T47D (cell line): ENCODE data around the gene TPM4.

Source experiments
- DNase-seq, 2 experiments: peaks; one replicate each; pipeline versions ENCODE4 v3.0.0 to v3.0.0-alpha.2; 2011 to 2012; ENCODE audit warnings: low read depth in 1 of 2, low spot score in 1 of 2
- JUND ChIP-seq: IDR thresholded peaks from 2 replicates; pipeline ENCODE4 v1.6.1; 2012; ENCODE audit warnings: low read depth
- in situ Hi-C: cut with HindIII; loops from 2 replicates; pipeline ENCODE4 v1.10.0; 2016; ENCODE audit warnings: low sequenced_read_pairs, low pct_unique_long_range_greater_than_20kb

Gene TPM4

DNA sequence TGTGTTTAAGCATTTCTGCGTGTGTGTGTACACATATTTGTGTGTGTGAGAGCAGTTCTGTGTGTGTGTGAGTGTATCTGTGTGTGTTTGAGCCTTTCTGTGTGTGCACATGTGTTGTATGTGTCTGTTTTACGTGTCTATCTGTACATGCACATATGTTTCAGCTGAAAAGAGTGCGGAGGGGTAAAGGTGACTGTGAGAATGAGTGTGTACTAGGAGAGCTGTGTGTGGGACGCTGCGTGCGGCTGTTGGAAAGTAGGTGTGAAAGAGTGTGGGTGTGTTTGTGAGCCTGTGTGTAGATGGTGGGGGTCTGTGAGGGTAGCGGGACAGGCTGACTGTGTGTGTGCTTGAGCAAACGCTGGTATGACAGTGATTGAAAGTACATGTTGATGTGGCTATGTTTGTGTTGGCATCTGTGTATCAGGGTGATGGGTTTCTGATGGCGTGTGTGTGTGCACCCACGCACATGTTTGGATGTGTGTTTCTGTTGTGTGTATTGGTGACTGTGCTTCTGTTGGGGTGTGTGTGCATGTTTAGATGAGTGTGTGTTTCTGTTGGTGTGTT lies 7.5 kb upstream of the TPM4 start:
- in situ Hi-C loops, result no loop called here
- TF ChIP-seq JUND, result no peak
- no peak for DNase-seq

DNA sequence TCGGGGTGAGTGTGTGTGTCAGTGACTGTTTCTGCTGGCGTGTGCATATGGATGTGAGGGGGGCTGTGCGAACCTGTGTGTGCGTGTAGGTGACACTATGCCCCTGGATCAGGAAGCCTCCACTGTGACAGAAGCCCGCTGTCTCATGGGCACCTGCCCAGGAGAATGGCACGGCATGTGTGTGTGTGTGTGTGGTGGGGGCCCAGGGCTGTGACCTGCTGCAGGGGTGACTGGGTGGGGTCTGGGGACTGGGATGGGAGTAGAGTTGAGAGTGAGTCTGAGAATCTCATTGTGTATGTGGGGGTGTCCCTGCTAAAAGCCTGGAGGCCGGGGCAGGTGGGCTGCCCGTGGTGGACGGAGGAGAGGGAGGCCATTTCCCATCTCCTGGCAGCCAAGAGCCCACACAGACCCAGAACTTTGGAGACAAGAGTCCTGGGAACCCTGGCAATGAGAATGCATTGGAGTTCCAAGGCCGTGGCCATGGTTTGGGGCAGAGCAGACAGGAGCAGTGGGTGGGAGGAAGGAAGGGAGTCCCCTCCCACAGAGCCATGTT lies 6.4 kb upstream of the TPM4 start:
- no peak for DNase-seq
- TF ChIP-seq JUND, result no peak
- in situ Hi-C loops, result no loop called here

DNA sequence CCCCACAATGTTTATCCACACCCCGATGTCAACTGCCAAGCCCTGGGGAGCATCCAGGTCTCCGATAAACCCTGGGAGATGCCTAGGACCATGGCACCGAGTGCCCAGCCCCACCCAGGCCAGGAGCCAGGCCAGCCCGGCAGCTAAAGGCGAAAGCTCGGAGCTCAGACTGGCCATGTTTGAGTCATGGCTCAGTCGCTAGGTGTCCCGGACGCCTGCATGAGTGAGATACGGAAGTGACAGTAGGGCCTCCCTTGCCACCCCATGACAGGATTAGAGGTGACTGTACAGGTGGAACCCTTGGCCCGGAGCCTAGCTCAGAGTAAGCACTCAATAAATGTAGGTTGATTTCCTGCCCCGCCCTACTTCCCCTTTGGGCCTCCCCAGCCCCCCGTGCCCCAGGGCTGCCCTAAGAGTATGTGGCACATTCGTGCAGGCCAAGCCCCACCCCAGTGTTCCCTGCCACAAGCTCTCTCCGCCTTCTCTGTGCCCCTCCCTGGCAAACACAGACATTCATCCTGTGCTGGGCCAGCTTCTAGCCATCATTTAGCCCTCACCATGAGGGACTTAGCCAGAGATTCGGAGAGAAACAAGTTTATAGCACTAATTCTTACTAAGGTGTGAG lies 5.8 kb upstream of the TPM4 start:
- in situ Hi-C loops, result no loop called here
- no peak for DNase-seq

DNA sequence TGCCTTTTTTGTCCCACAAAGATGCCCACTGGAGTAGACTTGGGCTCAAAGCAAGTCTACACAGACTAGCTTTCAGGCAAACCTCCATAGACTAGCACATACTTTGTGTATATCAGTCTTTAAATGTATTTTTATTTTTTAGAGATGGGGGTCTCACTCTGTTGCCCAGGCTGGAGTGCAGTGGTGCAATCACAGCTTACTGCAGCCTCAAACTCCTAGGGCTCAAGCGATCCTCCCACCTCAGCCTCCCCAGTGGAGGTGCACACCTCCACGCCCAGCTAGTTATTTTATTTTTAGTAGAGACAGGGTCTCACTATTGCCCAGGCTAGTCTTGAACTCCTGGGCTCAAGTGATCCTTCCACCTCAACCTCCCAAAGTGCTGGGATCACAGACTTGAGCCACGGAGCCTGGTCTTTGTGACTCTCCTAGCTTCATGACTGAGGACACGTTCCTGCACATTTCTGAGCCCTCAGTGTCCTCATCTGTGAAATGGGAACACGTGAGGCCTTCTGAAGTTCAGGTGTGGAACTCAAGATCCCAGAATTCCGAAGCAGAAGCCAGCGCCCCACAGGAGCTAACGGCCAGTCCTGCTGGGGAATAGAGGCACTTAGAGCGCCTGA lies 5.1 kb upstream of the TPM4 start:
- in situ Hi-C loops, result no loop called here
- TF ChIP-seq JUND, result no peak
- DNase-seq, result no peak

More for the DNA sequence above, 5.8 kb upstream of the TPM4 start:
- TF ChIP-seq JUND, result no peak

DNA sequence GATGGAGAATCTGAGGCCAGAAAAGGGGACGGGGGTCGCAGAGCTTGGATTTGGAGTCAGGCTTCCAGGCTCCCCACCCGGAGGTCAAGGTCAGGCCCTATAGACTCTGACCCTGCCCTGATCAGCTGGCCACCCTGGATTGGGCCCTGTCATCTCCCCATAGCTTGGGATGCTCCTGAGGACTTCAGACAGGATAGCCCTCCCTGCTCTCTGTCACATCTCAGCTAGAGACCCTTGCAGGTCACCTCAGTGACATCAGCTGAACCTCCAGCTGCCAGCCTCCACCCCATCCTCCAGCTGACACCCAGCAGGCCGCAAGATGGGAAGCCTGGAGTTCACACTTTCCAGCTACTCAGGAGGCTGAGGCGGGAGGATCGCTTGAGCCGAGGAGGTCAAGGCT lies 2.8 kb upstream of the TPM4 start:
- in situ Hi-C loops, result no loop called here
- no peak for TF ChIP-seq JUND

DNA sequence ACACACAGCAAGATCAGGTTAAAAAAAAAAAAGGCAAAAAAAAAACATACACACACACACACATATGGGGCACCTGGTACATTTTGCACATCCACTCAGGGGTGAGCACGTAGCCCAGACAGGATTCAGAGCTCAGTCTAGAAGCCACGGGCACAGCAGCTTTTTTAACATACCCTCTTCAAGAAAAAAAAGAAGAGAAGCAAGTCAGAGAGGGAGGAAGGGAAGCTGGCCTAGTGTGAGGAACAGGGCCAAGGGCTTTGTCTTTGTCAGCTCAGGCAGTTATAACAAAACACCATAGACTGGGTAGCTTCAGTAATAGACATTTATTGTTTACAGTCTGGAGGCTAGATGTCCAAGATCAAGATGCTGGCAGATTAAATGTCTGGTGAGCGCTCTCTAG lies 2.3 kb upstream of the TPM4 start:
- DNase-seq, result peak in 1 of 2 experiments; percentile 42
- in situ Hi-C loops, result no loop called here
- TF ChIP-seq JUND, result no peak

More for the DNA sequence above, 2.8 kb upstream of the TPM4 start:
- no peak for DNase-seq

DNA sequence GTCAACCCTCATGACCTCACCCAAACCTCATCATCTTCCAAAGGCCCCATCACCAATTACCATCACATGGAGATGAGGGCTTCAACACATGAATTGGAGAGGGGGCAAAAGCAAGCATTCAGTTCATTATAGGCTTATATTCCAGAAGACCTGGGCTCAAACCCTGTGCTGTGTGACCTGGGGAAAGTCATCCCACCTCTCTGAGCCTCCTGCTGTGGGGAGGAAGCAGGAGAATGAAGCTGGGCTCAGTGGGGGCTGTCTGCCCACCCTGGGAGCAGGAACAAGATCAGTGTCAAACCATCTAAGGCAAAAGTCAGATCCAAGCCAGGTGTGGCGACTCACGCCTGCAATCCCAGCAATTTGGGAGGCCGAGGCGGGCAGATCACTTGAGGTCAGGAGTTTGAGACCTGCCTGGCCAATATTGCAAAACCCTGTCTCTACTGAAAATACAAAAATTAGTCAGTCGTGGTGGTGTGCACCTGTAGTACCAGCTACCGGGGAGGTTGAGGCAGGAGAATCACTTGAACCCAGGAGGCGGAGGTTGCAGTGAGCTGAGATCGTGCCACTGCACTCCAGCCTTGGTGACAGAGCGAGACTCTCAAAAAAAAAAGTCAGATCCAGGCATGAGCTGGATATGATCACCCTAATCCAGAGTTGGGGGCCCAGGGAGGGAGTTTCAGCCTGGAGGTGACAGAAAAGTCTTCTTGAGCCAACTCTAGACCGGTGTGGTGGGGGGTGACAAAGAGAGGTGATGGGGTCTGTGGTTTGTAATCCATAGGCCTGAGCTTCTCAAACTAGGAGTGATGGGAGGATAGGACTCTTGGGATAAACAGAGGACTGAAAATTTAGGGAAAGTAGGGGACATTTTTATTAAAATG lies 1.6 kb upstream of the TPM4 start:
- DNase-seq, result no peak
- no peak for TF ChIP-seq JUND
- in situ Hi-C loops, result no loop called here

DNA sequence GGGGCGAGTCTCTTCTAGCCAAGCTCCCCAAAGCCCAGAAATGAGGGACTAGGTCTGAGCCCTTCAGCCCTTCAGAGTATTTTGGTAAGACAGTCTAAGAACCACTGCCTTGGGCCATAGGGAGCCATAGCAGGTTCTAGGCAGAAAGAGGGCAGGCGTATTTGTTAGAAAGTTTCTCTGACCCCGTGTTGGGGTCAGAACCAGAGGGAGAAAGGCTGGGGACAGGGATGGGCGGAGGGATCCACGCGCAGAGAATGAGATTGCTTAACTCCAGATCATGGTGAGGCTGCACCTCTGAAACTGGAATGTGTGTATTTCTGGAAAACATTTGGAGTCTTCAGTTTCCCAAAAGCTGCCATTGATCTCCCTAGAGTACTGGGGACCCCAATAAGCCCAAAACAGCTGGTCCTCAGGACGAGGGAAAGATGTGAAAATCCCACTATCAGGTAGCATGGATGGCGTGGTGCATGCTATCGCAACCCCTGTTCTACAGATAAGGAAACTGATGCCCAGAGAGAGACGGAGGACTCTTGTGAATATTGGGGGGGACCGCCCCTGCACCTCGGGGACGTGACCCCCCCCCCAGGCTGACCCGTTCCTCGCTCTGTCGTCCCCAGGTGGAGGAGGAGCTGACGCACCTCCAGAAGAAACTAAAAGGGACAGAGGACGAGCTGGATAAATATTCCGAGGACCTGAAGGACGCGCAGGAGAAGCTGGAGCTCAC lies 703 bp upstream of the TPM4 start:
- in situ Hi-C loops, result no loop called here
- DNase-seq, result no peak
- no peak for TF ChIP-seq JUND

DNA sequence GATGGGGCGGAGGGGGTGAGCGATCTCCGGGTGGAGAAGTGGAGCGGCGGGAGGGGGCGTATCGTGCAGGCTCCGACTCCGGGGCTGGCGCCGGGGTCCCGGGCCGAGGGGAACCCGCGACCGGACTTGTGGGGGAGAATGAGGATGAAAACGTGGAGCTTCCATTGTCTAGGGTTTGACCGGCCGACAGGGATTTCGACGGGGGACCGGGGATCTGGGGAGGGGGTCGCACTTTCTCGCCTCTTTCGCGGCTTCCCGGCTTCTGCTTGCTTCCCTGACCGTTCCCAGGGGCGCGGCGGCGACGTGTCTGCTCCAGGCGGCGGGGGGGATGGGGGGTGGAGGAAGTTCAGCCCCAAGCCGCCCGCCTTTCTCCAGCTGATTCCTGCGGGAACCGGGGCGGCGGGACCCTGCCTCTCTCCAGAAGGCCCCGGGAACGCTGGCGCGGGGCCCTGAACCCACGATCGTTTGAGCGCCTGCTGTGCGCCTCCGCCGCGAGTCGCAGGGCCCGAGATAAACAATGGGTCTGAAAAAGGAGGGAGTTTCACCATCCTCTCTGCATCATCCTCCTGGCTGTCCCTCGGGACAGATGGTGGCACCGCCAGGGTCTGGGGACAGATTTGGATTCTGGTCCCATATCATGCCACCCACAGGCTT lies 790 bp downstream of the TPM4 start:
- in situ Hi-C loops, result no loop called here
- TF ChIP-seq JUND, result no peak
- DNase-seq, result no peak

DNA sequence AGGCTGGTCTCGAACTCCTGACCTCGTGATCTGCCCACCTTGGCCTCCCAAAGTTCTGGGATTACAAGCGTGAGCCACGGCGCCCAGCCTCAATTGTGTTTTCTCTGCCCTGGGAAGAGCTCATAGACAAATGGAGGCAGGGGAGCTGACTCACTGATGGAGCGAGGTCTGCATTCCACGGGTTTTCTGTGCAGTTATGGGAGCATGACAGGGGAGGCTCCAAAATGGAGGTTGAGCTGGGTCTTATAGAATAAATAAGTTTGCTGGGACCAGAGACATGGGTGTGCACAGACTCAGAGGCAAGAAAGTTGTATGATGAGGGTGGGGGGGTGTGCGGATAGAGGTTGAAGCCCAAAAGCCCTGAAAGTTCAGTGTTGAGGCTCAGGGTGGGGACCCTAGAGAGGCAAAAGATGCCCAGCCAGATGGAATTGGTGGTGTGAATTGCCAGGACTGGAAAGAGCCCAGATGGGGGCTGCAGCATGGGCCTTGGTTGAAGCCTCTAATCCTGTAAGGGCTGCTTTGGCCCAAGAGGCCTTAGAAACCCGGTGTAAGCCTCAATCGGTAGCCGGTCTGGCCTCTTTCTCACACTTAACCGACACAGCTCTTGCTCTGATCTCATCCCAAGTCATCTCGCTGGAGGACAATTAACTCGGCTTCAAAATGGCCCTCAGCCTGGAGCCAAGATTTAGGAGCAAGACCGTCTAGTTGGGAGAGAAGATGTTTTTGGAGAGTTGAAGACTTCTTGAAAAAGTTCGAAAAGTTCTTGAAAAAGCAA lies 1.9 kb downstream of the TPM4 start:
- no peak for DNase-seq
- in situ Hi-C loops, result no loop called here
- TF ChIP-seq JUND, result no peak
